GM11168 (cell line): ENCODE results near the gene IRF6.

ENCODE experiments used
- in situ Hi-C: fragments of 300-500 bp; cut with MboI; formaldehyde crosslinking; loops from one replicate; pipeline ENCODE4 v1.12.0; 2022; ENCODE audit warnings: low sequenced_read_pairs; ENCODE audit not compliant: unreplicated experiment

IRF6 gene

GRCh38 chr1:209742409-209743144 lies 63.4 kb downstream of the IRF6 start:
- in situ Hi-C loops = no loop called here

GRCh38 chr1:209741889-209742288 lies 64.1 kb downstream of the IRF6 start:
- in situ Hi-C loops = no loop called here

GRCh38 chr1:209741193-209741592 lies 64.7 kb downstream of the IRF6 start:
- in situ Hi-C loops = no loop called here

DNA sequence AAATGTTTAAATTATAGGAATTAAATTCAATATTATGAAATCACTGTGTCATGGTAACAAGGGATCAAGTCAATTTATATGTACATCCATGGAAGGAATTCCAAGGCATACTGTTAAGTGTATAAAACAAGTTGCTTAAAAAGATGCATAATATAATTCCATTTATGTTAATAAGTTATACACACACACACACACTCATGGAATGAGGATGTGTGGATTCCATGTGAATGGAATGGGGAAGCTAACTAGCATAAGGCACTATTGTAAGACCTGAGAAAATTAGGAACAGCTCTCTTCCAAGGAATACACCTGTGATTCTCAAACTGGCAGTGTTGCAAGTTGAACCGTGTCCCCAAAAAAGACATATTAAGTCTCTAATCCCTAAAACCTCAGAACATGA lies 67.7 kb downstream of the IRF6 start:
- in situ Hi-C loops = no loop called here

DNA sequence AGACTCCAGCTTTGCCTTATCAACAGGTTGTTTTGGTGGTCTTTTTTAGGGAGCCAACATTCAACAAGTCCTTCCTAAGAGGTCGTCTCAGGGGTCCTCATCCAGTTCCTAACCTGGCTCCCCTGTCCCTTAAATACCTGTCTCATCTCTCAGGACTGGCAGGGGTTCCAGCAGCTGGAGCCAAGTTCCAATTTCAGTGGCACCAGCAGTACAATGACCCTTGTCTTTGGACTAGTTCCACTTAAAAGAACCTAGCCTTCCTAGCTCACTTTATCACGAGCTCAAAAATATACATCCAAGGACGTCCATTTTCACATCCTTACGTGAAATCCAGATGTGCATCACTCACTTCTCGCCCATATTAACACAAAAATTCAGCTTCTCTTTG lies 68.8 kb downstream of the IRF6 start:
- in situ Hi-C loops = no loop called here

- in situ Hi-C loops = no loop called here
Measured at GRCh38 chr1:209736490-209737117, 69.3 kb downstream of the IRF6 start.
